Caco-2 (cell line): Measurements from ENCODE around the gene RIMKLA. TPM values are rescaled to one million over a fixed set of nuclear protein-coding genes. Genes with fewer than 3 reads are reported as not detected.

Experiments
- BruUV-seq: library from RNA; stranded (reverse); fragments of 400-500 nt; replicated peaks from 2 replicates; lab custom pipeline; 2021; lab: Mats Ljungman, UMichigan
- CTCF ChIA-PET: fragments of 300-600 bp; sonication (Branson Sonifier 250); formaldehyde crosslinking; loops from one replicate; lab custom pipeline; 2022; ENCODE audit warnings: antibody characterized with exemption; lab: Charles Lee
- POLR2A ChIA-PET: fragments of 300-600 bp; sonication (Branson Sonifier 250); formaldehyde crosslinking; loops from one replicate; lab custom pipeline; 2022; ENCODE audit warnings: antibody characterized with exemption; lab: Charles Lee
- DNase-seq, 2 experiments: peaks; one replicate each; pipeline versions ENCODE4 v3.0.0 to v3.0.0-alpha.2; 2020 to 2022
- H3K27me3 ChIP-seq: replicated peaks from 2 replicates; pipeline ENCODE4 v1.6.0; 2011; ENCODE audit warnings: low read length; ENCODE audit not compliant: control insufficient read depth, insufficient read depth
- H3K36me3 ChIP-seq: 2 replicates; pipeline ENCODE4 v1.5.1; 2011; ENCODE audit warnings: low read length; ENCODE audit not compliant: control insufficient read depth, insufficient read depth
- H3K4me1 ChIP-seq: fragments of 250-450 bp; sonication (Bioruptor Pico); 2 replicates; pipeline ENCODE4 v1.5.1; 2020; ENCODE audit warnings: mild to moderate bottlenecking
- H3K4me3 ChIP-seq: 2 replicates; pipeline ENCODE4 v1.5.1; 2011; ENCODE audit warnings: low read depth, mild to moderate bottlenecking, control low read depth, low read length
- H3K9me3 ChIP-seq: fragments of 250-450 bp; sonication (Bioruptor Pico); 2 replicates; pipeline ENCODE4 v1.5.1; 2020; ENCODE audit warnings: mild to moderate bottlenecking, moderate library complexity
- H3K27ac Mint-ChIP-seq: one replicate; pipeline ENCODE4 v1.8.0; 2022; ENCODE audit warnings: mixed read lengths; ENCODE audit not compliant: unreplicated experiment
- H3K27me3 Mint-ChIP-seq: one replicate; pipeline ENCODE4 v1.8.0; 2022; ENCODE audit warnings: mixed read lengths; ENCODE audit not compliant: insufficient read depth, unreplicated experiment
- H3K36me3 Mint-ChIP-seq: one replicate; pipeline ENCODE4 v1.8.0; 2022; ENCODE audit warnings: mild to moderate bottlenecking, mixed read lengths; ENCODE audit not compliant: insufficient read depth, unreplicated experiment
- H3K4me1 Mint-ChIP-seq: one replicate; pipeline ENCODE4 v1.8.0; 2022; ENCODE audit warnings: low read depth, mixed read lengths; ENCODE audit not compliant: unreplicated experiment
- H3K4me3 Mint-ChIP-seq: one replicate; pipeline ENCODE4 v1.8.0; 2022; ENCODE audit warnings: mild to moderate bottlenecking, moderate library complexity, mixed read lengths; ENCODE audit not compliant: unreplicated experiment
- H3K9me3 Mint-ChIP-seq: one replicate; pipeline ENCODE4 v1.8.0; 2022; ENCODE audit warnings: mixed read lengths; ENCODE audit not compliant: unreplicated experiment
- intact Hi-C: fragments of 100-400 bp; cut with micrococcal nuclease; formaldehyde crosslinking; loops from one replicate; pipeline ENCODE4 v1.10.0; 2022; ENCODE audit not compliant: unreplicated experiment
- total RNA-seq: library from RNA; stranded (reverse); gene quantifications from 2 replicates; pipeline ENCODE4 v1.2.3, GENCODE V29; 2022
- TF ChIP-seq, protein P1 (sequence below), 2 experiments: fragments of 200-600 bp in 1 of 2; IDR thresholded peaks; 1 replicate in 1 of 2; 2 replicates in 1 of 2; pipeline versions ENCODE4 v1.5.1 to v1.8.0; 2011 to 2022; ENCODE audit warnings: antibody characterized with exemption in 1 of 2, control low read depth in 1 of 2, inconsistent platforms in 1 of 2, low read depth in 1 of 2, low read length in 1 of 2, mild to moderate bottlenecking in 1 of 2, moderate library complexity in 1 of 2; ENCODE audit not compliant: insufficient read depth in 1 of 2, severe bottlenecking in 1 of 2, unreplicated experiment in 1 of 2

The RIMKLA gene
- total RNA-seq, 1 experiment from 2014 or later = 12.4 TPM

DNA sequence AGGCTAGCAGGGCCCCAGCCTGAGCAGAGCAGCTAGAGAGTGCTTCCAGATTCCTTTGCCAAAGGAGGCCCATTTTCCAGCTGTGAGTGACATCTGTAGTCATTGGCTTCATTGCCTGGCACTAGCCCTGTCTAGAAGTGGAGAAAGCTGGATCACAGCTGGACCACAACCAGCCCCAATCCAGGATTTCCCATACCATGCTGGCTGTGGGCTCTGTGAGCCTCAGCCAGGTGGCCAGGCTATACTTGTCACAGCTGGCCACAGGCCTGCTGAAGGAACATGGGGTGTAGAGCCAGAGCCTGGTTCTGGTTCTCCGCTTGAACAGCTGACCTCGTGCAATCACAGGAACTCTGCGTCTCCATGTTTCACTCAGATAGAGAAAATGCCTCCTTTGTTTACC lies 36.6 kb downstream of the RIMKLA start:
- Mint-ChIP-seq H3K4me1 (no peaks in the 10 kb centered on the region), H3K27ac (no peak overlapping the region), H3K27me3 (no peaks in the 10 kb centered on the region), H3K36me3 (peaks cover 5% of the 10 kb centered on the region), H3K9me3 (no peaks in the 10 kb centered on the region), H3K4me3 (no peak overlapping the region)
- intact Hi-C loops = no loop called here
- POLR2A ChIA-PET = no interaction called here
- DNase-seq = no peak
- Histone ChIP-seq H3K9me3 (no peaks in the 10 kb centered on the region), H3K4me3 (no peak overlapping the region), H3K4me1 (no peaks in the 10 kb centered on the region), H3K27me3 (no peaks in the 10 kb centered on the region), H3K36me3 (no peaks in the 10 kb centered on the region)
- no TSS peak for BruUV-seq
- TF ChIP-seq, protein P1, sequence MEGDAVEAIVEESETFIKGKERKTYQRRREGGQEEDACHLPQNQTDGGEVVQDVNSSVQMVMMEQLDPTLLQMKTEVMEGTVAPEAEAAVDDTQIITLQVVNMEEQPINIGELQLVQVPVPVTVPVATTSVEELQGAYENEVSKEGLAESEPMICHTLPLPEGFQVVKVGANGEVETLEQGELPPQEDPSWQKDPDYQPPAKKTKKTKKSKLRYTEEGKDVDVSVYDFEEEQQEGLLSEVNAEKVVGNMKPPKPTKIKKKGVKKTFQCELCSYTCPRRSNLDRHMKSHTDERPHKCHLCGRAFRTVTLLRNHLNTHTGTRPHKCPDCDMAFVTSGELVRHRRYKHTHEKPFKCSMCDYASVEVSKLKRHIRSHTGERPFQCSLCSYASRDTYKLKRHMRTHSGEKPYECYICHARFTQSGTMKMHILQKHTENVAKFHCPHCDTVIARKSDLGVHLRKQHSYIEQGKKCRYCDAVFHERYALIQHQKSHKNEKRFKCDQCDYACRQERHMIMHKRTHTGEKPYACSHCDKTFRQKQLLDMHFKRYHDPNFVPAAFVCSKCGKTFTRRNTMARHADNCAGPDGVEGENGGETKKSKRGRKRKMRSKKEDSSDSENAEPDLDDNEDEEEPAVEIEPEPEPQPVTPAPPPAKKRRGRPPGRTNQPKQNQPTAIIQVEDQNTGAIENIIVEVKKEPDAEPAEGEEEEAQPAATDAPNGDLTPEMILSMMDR (IDR thresholded peaks at IDR 0.05; ENCODE audit: insufficient read depth in 1 of 2, low read depth in 1 of 2, low read length in 1 of 2, severe bottlenecking in 1 of 2, unreplicated experiment in 1 of 2) = no peak
- CTCF ChIA-PET = no interaction called here

DNA sequence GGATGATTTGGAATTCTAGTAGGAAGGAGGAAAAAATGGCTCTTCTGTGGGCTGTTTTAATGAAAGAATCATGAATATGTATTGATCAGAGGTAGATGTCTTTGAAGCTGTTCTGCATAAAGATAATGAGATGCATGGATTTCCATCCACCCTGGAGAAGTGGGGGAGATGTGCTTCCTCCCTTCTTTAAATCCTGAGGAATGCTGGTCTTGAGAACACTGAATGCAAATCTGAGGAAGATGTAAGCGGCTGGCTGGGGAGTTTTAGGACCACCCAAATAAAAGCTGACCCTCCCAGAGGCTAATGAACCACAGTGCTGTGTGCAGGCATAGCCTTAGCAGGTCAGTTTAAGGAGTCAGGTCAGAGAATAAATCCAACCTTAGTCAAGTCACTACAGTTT lies 37.9 kb downstream of the RIMKLA start:
- POLR2A ChIA-PET = no interaction called here
- Histone ChIP-seq H3K4me3 (no peak overlapping the region), H3K36me3 (no peaks in the 10 kb centered on the region), H3K9me3 (no peaks in the 10 kb centered on the region), H3K27me3 (no peaks in the 10 kb centered on the region), H3K4me1 (no peaks in the 10 kb centered on the region)
- CTCF ChIA-PET = no interaction called here
- no TSS peak for BruUV-seq
- H3K27me3 Mint-ChIP-seq = no peaks in the 10 kb centered on the region
- DNase-seq = no peak
- H3K9me3 Mint-ChIP-seq = no peaks in the 10 kb centered on the region
- H3K36me3 Mint-ChIP-seq = peaks cover 5% of the 10 kb centered on the region
- intact Hi-C loops = no loop called here
- H3K4me3 Mint-ChIP-seq = no peak overlapping the region
- TF ChIP-seq, protein P1 (IDR thresholded peaks at IDR 0.05; ENCODE audit: insufficient read depth in 1 of 2, low read depth in 1 of 2, low read length in 1 of 2, severe bottlenecking in 1 of 2, unreplicated experiment in 1 of 2) = no peak
- H3K27ac Mint-ChIP-seq = no peak overlapping the region
- no peaks in the 10 kb centered on the region for H3K4me1 Mint-ChIP-seq

DNA sequence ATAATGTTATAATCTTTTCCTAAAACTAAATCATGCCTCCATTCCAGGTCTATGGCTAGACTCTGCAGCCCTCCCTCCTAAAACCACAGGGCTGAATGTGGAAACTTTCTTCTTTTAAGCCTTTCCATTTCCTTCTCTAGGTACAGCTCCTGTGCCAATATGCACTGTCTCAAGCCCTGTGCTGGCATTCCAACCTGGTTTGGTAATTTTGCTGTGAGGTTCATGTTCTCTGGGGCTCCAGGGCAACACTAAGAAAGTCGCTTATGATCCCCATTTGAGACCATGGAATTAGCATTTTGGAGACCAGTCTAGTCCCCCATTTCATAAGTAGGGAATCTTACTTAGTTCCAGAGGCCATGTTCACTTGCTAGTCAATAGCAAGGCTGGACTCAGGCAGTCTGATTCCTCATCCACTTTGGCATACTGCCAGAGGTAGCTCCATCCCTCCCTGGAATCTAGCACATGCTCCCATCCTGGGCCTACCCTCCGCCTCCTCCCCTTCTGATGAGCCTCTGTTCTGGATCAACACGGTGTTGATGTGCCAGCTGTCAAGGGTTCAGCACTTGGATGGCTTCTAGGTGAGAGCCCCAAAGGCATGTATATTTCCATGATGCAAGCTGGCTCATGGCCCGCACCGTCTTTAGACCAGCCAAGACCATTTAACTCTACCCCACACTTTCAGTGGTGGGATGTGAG lies 38.7 kb downstream of the RIMKLA start:
- ChIA-PET CTCF (no interaction called here), POLR2A (no interaction called here)
- no peaks in the 10 kb centered on the region for H3K9me3 Mint-ChIP-seq
- H3K27ac Mint-ChIP-seq = no peak overlapping the region
- no peak for DNase-seq
- H3K27me3 Mint-ChIP-seq = no peaks in the 10 kb centered on the region
- no TSS peak for BruUV-seq
- H3K4me1 Mint-ChIP-seq = no peaks in the 10 kb centered on the region
- no peaks in the 10 kb centered on the region for H3K27me3 ChIP-seq
- no peaks in the 10 kb centered on the region for H3K4me1 ChIP-seq
- H3K4me3 Mint-ChIP-seq = no peak overlapping the region
- intact Hi-C loops = no loop called here
- no peaks in the 10 kb centered on the region for H3K9me3 ChIP-seq
- no peaks in the 10 kb centered on the region for H3K36me3 ChIP-seq
- peaks cover 4% of the 10 kb centered on the region for H3K36me3 Mint-ChIP-seq
- TF ChIP-seq, protein P1 (IDR thresholded peaks at IDR 0.05; ENCODE audit: insufficient read depth in 1 of 2, low read depth in 1 of 2, low read length in 1 of 2, severe bottlenecking in 1 of 2, unreplicated experiment in 1 of 2) = no peak
- H3K4me3 ChIP-seq = no peak overlapping the region
